K562 (cell line): Measurements from ENCODE around the gene MAPRE2. TPM values are rescaled to one million over a fixed set of nuclear protein-coding genes. Genes with fewer than 3 reads are reported as not detected.

Source experiments
- AFF1 ChIP-seq, 2 experiments: fragments of 450-650 bp; IDR thresholded peaks; 2 replicates each; pipeline ENCODE4 v1.6.1; 2018; ENCODE audit warnings: mild to moderate bottlenecking in 2 of 2, low read depth in 1 of 2; ENCODE audit not compliant: partially characterized antibody in 2 of 2
- BRD9 ChIP-seq: fragments of 450-650 bp; IDR thresholded peaks from 2 replicates; pipeline ENCODE4 v1.6.1; 2018; ENCODE audit warnings: low read depth; ENCODE audit not compliant: partially characterized antibody
- CCNT2 ChIP-seq: IDR thresholded peaks from 2 replicates; pipeline ENCODE4 v1.6.1; 2011; ENCODE audit warnings: borderline replicate concordance, low read depth, mild to moderate bottlenecking, moderate library complexity, mixed read lengths, low read length; ENCODE audit not compliant: insufficient read length; ENCODE audit errors: extremely low read depth
- FOXM1 ChIP-seq, 2 experiments: fragments of 450-650 bp in 1 of 2; sonication (generic) in 1 of 2; formaldehyde crosslinking in 1 of 2; IDR thresholded peaks; 2 replicates each; pipeline versions ENCODE4 v1.6.1 to v1.9.0; 2017 to 2022; ENCODE audit warnings: low read depth in 2 of 2, mild to moderate bottlenecking in 2 of 2, missing genetic modification reagents in 1 of 2, moderate library complexity in 1 of 2
- GATA2 ChIP-seq: sonication (generic); formaldehyde crosslinking; IDR thresholded peaks from 2 replicates; pipeline ENCODE4 v1.4.0; 2020; ENCODE audit warnings: mild to moderate bottlenecking, missing genetic modification reagents
- LARP7 ChIP-seq: fragments of 450-650 bp; IDR thresholded peaks from 2 replicates; pipeline ENCODE4 v1.6.1; 2016
- MEIS2 ChIP-seq: fragments of 450-650 bp; IDR thresholded peaks from 2 replicates; pipeline ENCODE4 v1.6.1; 2014; ENCODE audit warnings: mild to moderate bottlenecking; ENCODE audit not compliant: partially characterized antibody
- NR1H2 ChIP-seq: sonication (generic); formaldehyde crosslinking; IDR thresholded peaks from 2 replicates; pipeline ENCODE4 v1.4.0; 2020; ENCODE audit warnings: mild to moderate bottlenecking, missing genetic modification reagents
- NR4A1 ChIP-seq, 2 experiments: fragments of 250-450 bp in 1 of 2; fragments of 450-650 bp in 1 of 2; sonication (Bioruptor Pico) in 1 of 2; IDR thresholded peaks; 2 replicates each; pipeline versions ENCODE4 v1.4.0 to v1.6.1; 2016 to 2020; ENCODE audit warnings: mild to moderate bottlenecking in 2 of 2, missing compliant biosample characterization in 1 of 2, missing genetic modification characterization in 1 of 2, moderate library complexity in 1 of 2
- RBM34 ChIP-seq: fragments of 200-400 bp; formaldehyde crosslinking; IDR thresholded peaks from 2 replicates; pipeline ENCODE4 v1.6.1; 2018; ENCODE audit warnings: low read length, borderline replicate concordance; ENCODE audit not compliant: insufficient read depth
- SMAD4 ChIP-seq: fragments of 250-450 bp; sonication (Bioruptor Pico); conservative IDR thresholded peaks from 2 replicates; pipeline ENCODE4 v1.8.0; 2021; ENCODE audit warnings: inconsistent platforms, mild to moderate bottlenecking, moderate library complexity
- TAF7 ChIP-seq: fragments of 450-650 bp; IDR thresholded peaks from 2 replicates; pipeline ENCODE4 v1.6.1; 2016; ENCODE audit warnings: missing genetic modification characterization, missing compliant biosample characterization
- ZEB2 ChIP-seq: fragments of 450-650 bp; IDR thresholded peaks from 2 replicates; pipeline ENCODE4 v1.6.1; 2016
- ZFP1 ChIP-seq: fragments of 450-650 bp; formaldehyde crosslinking; IDR thresholded peaks from 2 replicates; pipeline ENCODE4 v1.4.0; 2020; ENCODE audit warnings: mild to moderate bottlenecking, mixed read lengths
- ZKSCAN8 ChIP-seq: fragments of 200-800 bp; sonication (Bioruptor generic); IDR thresholded peaks from 2 replicates; pipeline ENCODE4 v1.6.1; 2016; ENCODE audit warnings: missing genetic modification characterization, missing compliant biosample characterization
- ZNF311 ChIP-seq: fragments of 250-450 bp; sonication (Bioruptor Pico); IDR thresholded peaks from 2 replicates; pipeline ENCODE4 v1.4.0; 2020; ENCODE audit warnings: mild to moderate bottlenecking, moderate library complexity
- ZNF766 ChIP-seq: fragments of 200-800 bp; sonication (Bioruptor generic); conservative IDR thresholded peaks from 2 replicates; pipeline ENCODE4 v1.6.1; 2016; ENCODE audit warnings: missing genetic modification characterization, missing compliant biosample characterization
- polyA plus RNA-seq, 8 experiments: library from polyadenylated mRNA; depleted of rRNA in 4 of 8; stranded (reverse) in 5 of 8; unstranded in 3 of 8; fragments of >200 nt; fragmentation: Nextera tagmentation in 2 of 8; fragmentation: Illumina TruSeq in 1 of 8; extraction: Ambion mirVana in 2 of 8; extraction: Trizol in 1 of 8; gene quantifications; 2 replicates each; pipeline versions ENCODE4 v1.2.1 to v1.2.3, GENCODE V29; 2011 to 2014; ENCODE audit warnings: inconsistent platforms in 1 of 8, missing spikeins in 1 of 8
- total RNA-seq, 7 experiments: library from RNA; depleted of rRNA in 6 of 7; stranded (reverse); fragments of >200 nt in 6 of 7; fragmentation: Illumina TruSeq in 2 of 7; extraction: Trizol in 2 of 7; gene quantifications; 2 replicates each; pipeline versions ENCODE4 v1.2.1 to v1.2.3, GENCODE V29; 2011 to 2021; ENCODE audit warnings: low replicate concordance in 1 of 7
- TF ChIP-seq, protein P1 (sequence below): fragments of 450-650 bp; conservative IDR thresholded peaks from 2 replicates; pipeline ENCODE4 v1.6.1; 2016; ENCODE audit warnings: missing genetic modification characterization, low read depth, mild to moderate bottlenecking, missing compliant biosample characterization, moderate library complexity
- TF ChIP-seq, protein P2 (sequence below), 3 experiments: fragments of 200-800 bp in 1 of 3; sonication (Bioruptor generic) in 1 of 3; sonication (generic) in 1 of 3; formaldehyde crosslinking in 1 of 3; IDR thresholded peaks; 2 replicates each; pipeline versions ENCODE4 v1.6.1 to v1.8.0; 2016 to 2022; ENCODE audit warnings: mild to moderate bottlenecking in 2 of 3, missing compliant biosample characterization in 2 of 3, missing genetic modification characterization in 2 of 3, missing genetic modification reagents in 1 of 3

Gene MAPRE2
- total and polyA plus RNA-seq, 9 of the 15 experiments (the other 6 are each of a cell fraction or from before 2014, with no cell fraction given): 32.3 to 70.7 (median 40.7) TPM

- TF ChIP-seq FOXM1 (IDR thresholded peaks at IDR 0.05; ENCODE audit: low read depth): peak; percentile 10; the same call in 1 of the 2 replicates
- no peak for TF ChIP-seq FOXM1 (CRISPR knock-in tag; IDR thresholded peaks at IDR 0.05; ENCODE audit: low read depth)
- TF ChIP-seq ZNF311 (CRISPR knock-in tag): 0 out of 2 replicates have a peak, but pooled peaks have one; percentile 19
- TF ChIP-seq ZEB2: peak; percentile 47; the same call in 1 of the 2 replicates
- peak in 1 of 2 experiments; percentile 57 for TF ChIP-seq AFF1 (IDR thresholded peaks at IDR 0.05; ENCODE audit: low read depth in 1 of 2, partially characterized antibody in 2 of 2)
- TF ChIP-seq ZNF766 (CRISPR knock-in tag): peak; percentile 92
- peak; percentile 70 for TF ChIP-seq SMAD4 (CRISPR knock-in tag)
- peak; percentile 92 for TF ChIP-seq MEIS2
- TF ChIP-seq CCNT2: peak; percentile 53
- 0 out of 2 replicates have a peak, but pooled peaks have one; percentile 28 for TF ChIP-seq LARP7
- TF ChIP-seq NR1H2 (CRISPR knock-in tag): no peak
- TF ChIP-seq TAF7: peak; percentile 73
- no peak for TF ChIP-seq NR4A1 (CRISPR knock-in tag; IDR thresholded peaks at IDR 0.05)
- 0 out of 2 replicates have a peak, but pooled peaks have one; percentile 71 for TF ChIP-seq NR4A1 (tag; IDR thresholded peaks at IDR 0.05)
- TF ChIP-seq, protein P1, sequence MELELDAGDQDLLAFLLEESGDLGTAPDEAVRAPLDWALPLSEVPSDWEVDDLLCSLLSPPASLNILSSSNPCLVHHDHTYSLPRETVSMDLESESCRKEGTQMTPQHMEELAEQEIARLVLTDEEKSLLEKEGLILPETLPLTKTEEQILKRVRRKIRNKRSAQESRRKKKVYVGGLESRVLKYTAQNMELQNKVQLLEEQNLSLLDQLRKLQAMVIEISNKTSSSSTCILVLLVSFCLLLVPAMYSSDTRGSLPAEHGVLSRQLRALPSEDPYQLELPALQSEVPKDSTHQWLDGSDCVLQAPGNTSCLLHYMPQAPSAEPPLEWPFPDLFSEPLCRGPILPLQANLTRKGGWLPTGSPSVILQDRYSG (tag): 0 out of 2 replicates have a peak, but pooled peaks have one; percentile 50
- peak; percentile 42 for TF ChIP-seq GATA2
- TF ChIP-seq ZKSCAN8 (CRISPR knock-in tag): peak; percentile 56; the same call in 1 of the 2 replicates
- no peak for TF ChIP-seq ZFP1 (CRISPR knock-in tag)
- TF ChIP-seq, protein P2, sequence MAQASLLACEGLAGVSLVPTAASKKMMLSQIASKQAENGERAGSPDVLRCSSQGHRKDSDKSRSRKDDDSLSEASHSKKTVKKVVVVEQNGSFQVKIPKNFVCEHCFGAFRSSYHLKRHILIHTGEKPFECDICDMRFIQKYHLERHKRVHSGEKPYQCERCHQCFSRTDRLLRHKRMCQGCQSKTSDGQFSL (CRISPR knock-in tag; IDR thresholded peaks at IDR 0.05): no peak
- TF ChIP-seq, protein P2 (tag; IDR thresholded peaks at IDR 0.05): peak in 1 of 2 experiments; percentile 69; a peak in 1 of 4 replicates
- TF ChIP-seq BRD9: peak; percentile 69
- TF ChIP-seq RBM34: no peak
Observed at GRCh38 chr18:35104391-35105051, 63.3 kb downstream of the MAPRE2 start (continued).
